Smooth muscle cell (in vitro differentiated cells): ENCODE measurements around the gene IL17RD. TPM values are rescaled to one million over a fixed set of nuclear protein-coding genes. Genes with fewer than 3 reads are reported as not detected.
A peak's percentile ranks its signal among the peaks of the same experiment; 100 is the strongest.
"Not testable (repeated sequence)": the region's sequence is repeated elsewhere in the genome, so short reads cannot be mapped to it uniquely, and the experiment has no call there.

Source experiments
- DNase-seq: peaks from one replicate; lab custom pipeline; 2025; ENCODE audit not compliant: unreplicated experiment; lab: John Stamatoyannopoulos, UW
- H2AFZ ChIP-seq: fragments of 200-600 bp; sonication (generic); 2 replicates; pipeline ENCODE4 v1.6.0; 2016; ENCODE audit warnings: antibody characterized with exemption, low read depth, mild to moderate bottlenecking
- H3F3A ChIP-seq: fragments of 200-600 bp; sonication (generic); 2 replicates; pipeline ENCODE4 v1.6.0; 2017; ENCODE audit warnings: antibody characterized with exemption, low read depth
- H3K27ac ChIP-seq: fragments of 200-600 bp; sonication (generic); 2 replicates; pipeline ENCODE4 v1.5.1; 2016; ENCODE audit warnings: low read depth, mild to moderate bottlenecking
- H3K27me3 ChIP-seq: fragments of 200-600 bp; sonication (generic); 2 replicates; pipeline ENCODE4 v1.6.1; 2016; ENCODE audit warnings: low read depth, mild to moderate bottlenecking
- H3K36me3 ChIP-seq: fragments of 200-600 bp; sonication (generic); 2 replicates; pipeline ENCODE4 v1.5.1; 2016; ENCODE audit warnings: low read depth
- H3K4me1 ChIP-seq: fragments of 200-600 bp; sonication (generic); 2 replicates; pipeline ENCODE4 v1.5.1; 2016; ENCODE audit warnings: low read depth
- H3K4me2 ChIP-seq: fragments of 200-600 bp; sonication (generic); 2 replicates; pipeline ENCODE4 v1.6.0; 2016; ENCODE audit warnings: mild to moderate bottlenecking
- H3K4me3 ChIP-seq: fragments of 200-600 bp; sonication (generic); 2 replicates; pipeline ENCODE4 v1.5.1; 2016; ENCODE audit warnings: mild to moderate bottlenecking
- H3K79me2 ChIP-seq: fragments of 200-600 bp; sonication (generic); 2 replicates; pipeline ENCODE4 v1.6.0; 2016; ENCODE audit warnings: low read depth, mild to moderate bottlenecking
- H3K9ac ChIP-seq: fragments of 200-600 bp; sonication (generic); 2 replicates; pipeline ENCODE4 v1.6.0; 2016; ENCODE audit warnings: low read depth
- H3K9me3 ChIP-seq: fragments of 200-600 bp; sonication (generic); replicated peaks from 2 replicates; pipeline ENCODE4 v1.5.1; 2016; ENCODE audit warnings: low read depth
- H4K20me1 ChIP-seq: fragments of 200-600 bp; sonication (generic); 2 replicates; pipeline ENCODE4 v1.6.0; 2016; ENCODE audit warnings: low read depth
- CTCF ChIP-seq: fragments of 200-600 bp; sonication (generic); IDR thresholded peaks from 2 replicates; pipeline ENCODE4 v1.5.1; 2017; ENCODE audit warnings: borderline replicate concordance, mild to moderate bottlenecking, antibody characterized with exemption; ENCODE audit not compliant: insufficient read depth, poor library complexity, severe bottlenecking
- WGBS: methylation state at CpG from one replicate; pipeline ENCODE4 v1.1.7; 2016; ENCODE audit warnings: low lambda C conversion rate; 5-methylcytosine and 5-hydroxymethylcytosine counted together
- polyA plus RNA-seq: library from polyadenylated mRNA; unstranded; fragments of >200 nt; fragmentation: Nextera tagmentation; extraction: Ambion mirVana; gene quantifications from 2 replicates; pipeline ENCODE4 v1.2.1, GENCODE V29; 2016
- total RNA-seq: library from RNA; depleted of rRNA; stranded (reverse); fragments of >200 nt; gene quantifications from 2 replicates; pipeline ENCODE4 v1.2.3, GENCODE V29; 2014

Gene IL17RD
- total and polyA plus RNA-seq, 2 experiments from 2014 or later = 0.59 to 1.9 TPM

- 100% methylated on average over 1 of the region's 1 CpG for WGBS
These were observed 77.6 kb downstream of the IL17RD start for GRCh38 chr3:57087361-57088092.

GRCh38 chr3:57086201-57086600, 79.0 kb downstream of the IL17RD start:
- no peaks in the 10 kb centered on the region for H3K9me3 ChIP-seq
- H3K4me3 ChIP-seq = no peak overlapping the region
- H2AFZ ChIP-seq = no peak overlapping the region
- no peak for TF ChIP-seq CTCF
- no peaks in the 10 kb centered on the region for H3F3A ChIP-seq
- no peak for DNase-seq
- no peaks in the 10 kb centered on the region for H3K4me1 ChIP-seq
- no peaks in the 10 kb centered on the region for H4K20me1 ChIP-seq
- no peaks in the 10 kb centered on the region for H3K27me3 ChIP-seq
- H3K79me2 ChIP-seq = no peaks in the 10 kb centered on the region
- no peak overlapping the region for H3K27ac ChIP-seq
- no peaks in the 10 kb centered on the region for H3K36me3 ChIP-seq
- H3K9ac ChIP-seq = no peak overlapping the region
- H3K4me2 ChIP-seq = no peak overlapping the region

More at GRCh38 chr3:57087361-57088092, 77.6 kb downstream of the IL17RD start:
- Histone ChIP-seq H2AFZ (no peak overlapping the region), H3K4me1 (no peaks in the 10 kb centered on the region), H3K79me2 (no peaks in the 10 kb centered on the region), H3K36me3 (no peaks in the 10 kb centered on the region), H4K20me1 (no peaks in the 10 kb centered on the region), H3F3A (no peaks in the 10 kb centered on the region), H3K4me3 (no peak overlapping the region), H3K27ac (no peak overlapping the region), H3K9me3 (no peaks in the 10 kb centered on the region), H3K9ac (no peak overlapping the region), H3K4me2 (no peak overlapping the region), H3K27me3 (no peaks in the 10 kb centered on the region)
- no peak for DNase-seq
- no peak for TF ChIP-seq CTCF

- Histone ChIP-seq H3K27ac (no peak overlapping the region), H3K9ac (no peak overlapping the region), H2AFZ (no peak overlapping the region), H3K4me1 (no peaks in the 10 kb centered on the region), H3K9me3 (no peaks in the 10 kb centered on the region), H3K36me3 (no peaks in the 10 kb centered on the region), H3K79me2 (no peaks in the 10 kb centered on the region), H3K4me2 (no peak overlapping the region), H4K20me1 (no peaks in the 10 kb centered on the region), H3K27me3 (no peaks in the 10 kb centered on the region), H3K4me3 (no peak overlapping the region), H3F3A (no peaks in the 10 kb centered on the region)
- TF ChIP-seq CTCF = no peak
- WGBS = 97% methylated on average over 4 of the region's 4 CpGs
- no peak for DNase-seq
These were observed 79.9 kb downstream of the IL17RD start for GRCh38 chr3:57085211-57085610.

GRCh38 chr3:57083266-57083995, 81.7 kb downstream of the IL17RD start:
- not testable (repeated sequence) for H3K4me1 ChIP-seq, H3K9me3 ChIP-seq, H3F3A ChIP-seq, H3K27me3 ChIP-seq, H3K79me2 ChIP-seq, H2AFZ ChIP-seq, H3K4me3 ChIP-seq, H3K4me2 ChIP-seq, DNase-seq, H3K9ac ChIP-seq, H3K36me3 ChIP-seq, H4K20me1 ChIP-seq
- peak overlapping the region; percentile 21 for H3K27ac ChIP-seq
- WGBS = 67% methylated on average over 16 of the region's 16 CpGs
